Smooth muscle cell of trachea (primary cell): Measurements from ENCODE around the gene ZNF479. TPM values are rescaled to one million over a fixed set of nuclear protein-coding genes. Genes with fewer than 3 reads are reported as not detected.

Experiments
- total RNA-seq: library from RNA; depleted of rRNA; stranded (reverse); fragments of >200 nt; gene quantifications from 2 replicates; pipeline ENCODE4 v1.2.1, GENCODE V29; 2014

Gene ZNF479
- total RNA-seq = not detected in 2 replicates

DNA sequence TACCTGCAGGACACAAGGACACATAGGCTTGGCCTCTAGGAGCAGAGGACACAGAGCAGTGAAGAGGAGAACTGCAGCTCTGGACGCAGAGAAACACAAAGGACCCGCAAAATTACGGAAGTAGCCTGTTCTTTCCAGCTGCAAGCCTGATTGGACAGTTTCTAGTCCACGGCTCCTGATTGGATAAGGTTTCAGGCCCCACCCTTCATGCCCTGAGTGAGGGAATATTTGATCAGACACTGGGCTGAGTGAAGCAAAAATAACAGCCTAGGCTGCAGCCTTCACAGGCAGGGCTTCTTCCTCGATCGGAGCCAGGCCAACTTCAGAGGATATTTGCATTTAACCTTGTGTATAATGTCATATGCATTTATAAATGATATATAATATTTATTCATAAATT lies at the start of gene ZNF479:
Gene ZNF479 (minus strand): TSS at position 101 of the 400 bp plus-strand sequence. CDS start 112 bp downstream, outside the sequence.

